ENCODE results near the gene FAM98B.

DNA sequence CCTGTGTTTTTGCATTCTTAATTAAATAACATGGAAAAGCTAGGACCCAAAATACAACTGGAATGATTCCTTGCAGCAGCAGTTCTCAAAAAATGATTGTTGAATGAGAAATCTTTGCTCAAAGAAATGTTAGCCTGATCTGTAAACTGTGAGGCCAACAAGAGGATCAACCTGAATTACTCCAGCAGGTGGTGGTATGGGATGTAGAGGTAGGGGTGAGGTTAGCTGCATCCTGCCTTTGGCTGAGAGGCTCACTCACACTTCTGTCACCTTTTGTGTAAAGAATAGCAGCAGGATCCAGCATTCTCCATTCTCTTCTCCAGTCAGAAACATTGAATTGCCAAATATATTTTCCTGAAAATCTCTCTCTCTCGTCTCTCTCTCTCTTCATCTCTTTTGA lies 26.5 kb upstream of the FAM98B start:
- TF ChIP-seq CTCF (IDR thresholded peaks at IDR 0.05; ENCODE audit: control extremely low read depth in 1 of 3, insufficient read depth in 1 of 3, low read depth in 1 of 3, low read length in 3 of 3), result peak in 2 of 3 experiments; percentile 14 to 37; a peak in 2 of 4 replicates
- TF ChIP-seq TAF1 (IDR thresholded peaks at IDR 0.05; ENCODE audit: low read depth, low read length), result no peak
- no peak for TF ChIP-seq EP300 (IDR thresholded peaks at IDR 0.05; ENCODE audit: borderline replicate concordance in 1 of 2, low read depth in 2 of 2, low read length in 2 of 2)
- no peak for TF ChIP-seq POLR2AphosphoS5 (IDR thresholded peaks at IDR 0.05; ENCODE audit: low read depth, low read length)
- no peak for TF ChIP-seq POLR2A (IDR thresholded peaks at IDR 0.05; ENCODE audit: control extremely low read depth in 1 of 2, low read depth in 2 of 2, low read length in 2 of 2)
- no peak for TF ChIP-seq SP2 (IDR thresholded peaks at IDR 0.05; ENCODE audit: low read length)
- peak; percentile 5 to 30; a peak in 1 of 4 replicates for TF ChIP-seq RAD21 (IDR thresholded peaks at IDR 0.05 in 1 of 2, conservative IDR thresholded peaks at IDR 0.05 in 1 of 2; ENCODE audit: low read depth in 2 of 2, low read length in 2 of 2)
- TF ChIP-seq EGR1 (IDR thresholded peaks at IDR 0.05; ENCODE audit: borderline replicate concordance, low read depth, low read length), result no peak
- TF ChIP-seq KDM5A (IDR thresholded peaks at IDR 0.05; ENCODE audit: low read length), result no peak
- TF ChIP-seq FOSL1 (IDR thresholded peaks at IDR 0.05; ENCODE audit: insufficient read depth, low read depth, low read length), result no peak
- no peak for TF ChIP-seq CHD2 (IDR thresholded peaks at IDR 0.05; ENCODE audit: low read length)
- no peak for TF ChIP-seq SAP30 (IDR thresholded peaks at IDR 0.05; ENCODE audit: insufficient read depth, insufficient replicate concordance, low read length)
- TF ChIP-seq SIN3A (conservative IDR thresholded peaks at IDR 0.05 in 1 of 2, IDR thresholded peaks at IDR 0.05 in 1 of 2; ENCODE audit: low read depth in 1 of 2, low read length in 2 of 2), result no peak
